Erythroblast (primary cell): ENCODE data around the gene AS3MT.

Experiments used
- GATA1 ChIP-seq: IDR thresholded peaks from 2 replicates; pipeline ENCODE4 v1.6.1; 2011; ENCODE audit warnings: low read depth, mild to moderate bottlenecking, control low read depth, low read length, moderate library complexity
- POLR2A ChIP-seq: IDR thresholded peaks from 2 replicates; pipeline ENCODE4 v1.6.1; 2011; ENCODE audit warnings: mild to moderate bottlenecking, low read length

DNA sequence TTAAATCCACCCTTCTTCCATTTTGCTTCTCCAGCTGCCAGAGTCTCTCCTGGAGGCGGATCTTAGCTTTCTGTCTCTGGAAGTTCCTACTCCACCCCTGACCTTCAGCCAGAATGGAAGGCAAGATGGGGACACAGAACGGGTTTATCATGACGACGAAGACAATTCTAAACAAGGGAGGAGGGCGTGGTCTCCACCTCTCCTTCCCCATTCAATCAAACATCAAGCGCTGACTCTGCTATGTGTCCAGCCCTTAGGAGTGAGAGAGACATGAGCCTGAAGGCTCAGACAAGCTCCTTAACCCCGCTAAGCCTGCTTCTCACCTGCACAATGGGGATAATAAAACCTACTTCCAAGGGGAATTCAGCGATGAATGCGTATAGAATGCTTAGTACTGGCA lies 35.1 kb upstream of the AS3MT start:
- TF ChIP-seq POLR2A (no peak), GATA1 (no peak)
